ENCODE measurements around the gene HMCN1.
"Not testable (repeated sequence)": the region's sequence is repeated elsewhere in the genome, so short reads cannot be mapped to it uniquely, and the experiment has no call there.

The HMCN1 gene

DNA sequence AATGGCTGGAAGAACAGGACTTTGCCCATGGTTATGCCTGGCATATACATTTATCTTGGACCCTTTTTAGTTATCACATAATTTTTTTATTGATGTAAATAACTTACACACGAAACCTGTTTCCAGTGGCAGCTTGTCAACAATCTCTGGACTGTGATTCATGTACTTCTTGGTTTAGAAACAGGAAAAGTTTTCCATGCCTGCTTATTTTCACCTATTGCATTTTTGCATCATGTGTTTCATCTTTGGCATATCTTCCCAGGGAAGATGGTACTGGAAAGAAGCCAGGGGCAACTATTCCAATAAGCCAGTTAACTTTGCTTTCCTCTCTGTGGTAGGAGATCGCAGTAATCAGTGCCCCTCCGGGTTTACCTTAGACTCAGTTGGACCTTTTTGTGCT lies 430.6 kb downstream of the HMCN1 start:
- no peak for ATAC-seq

DNA sequence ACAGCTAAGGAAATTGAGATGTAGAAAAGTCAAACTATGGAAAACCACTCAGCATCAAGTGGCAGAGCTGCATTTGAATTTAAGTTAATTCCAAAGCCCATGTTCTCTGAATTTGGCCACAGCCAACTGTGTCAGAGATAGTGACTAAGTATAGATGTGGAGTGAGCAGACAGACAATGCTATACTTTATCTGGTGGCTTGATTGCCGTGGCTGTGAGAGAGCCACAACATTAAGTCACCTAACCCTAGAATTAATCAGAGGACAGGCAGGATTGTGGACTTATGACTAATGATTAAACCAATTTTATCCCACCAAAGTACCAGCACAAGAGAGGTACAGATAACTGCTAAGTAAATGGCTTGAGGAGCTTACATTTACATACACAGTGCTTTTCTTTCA lies 431.1 kb downstream of the HMCN1 start:
- ATAC-seq: no peak

DNA sequence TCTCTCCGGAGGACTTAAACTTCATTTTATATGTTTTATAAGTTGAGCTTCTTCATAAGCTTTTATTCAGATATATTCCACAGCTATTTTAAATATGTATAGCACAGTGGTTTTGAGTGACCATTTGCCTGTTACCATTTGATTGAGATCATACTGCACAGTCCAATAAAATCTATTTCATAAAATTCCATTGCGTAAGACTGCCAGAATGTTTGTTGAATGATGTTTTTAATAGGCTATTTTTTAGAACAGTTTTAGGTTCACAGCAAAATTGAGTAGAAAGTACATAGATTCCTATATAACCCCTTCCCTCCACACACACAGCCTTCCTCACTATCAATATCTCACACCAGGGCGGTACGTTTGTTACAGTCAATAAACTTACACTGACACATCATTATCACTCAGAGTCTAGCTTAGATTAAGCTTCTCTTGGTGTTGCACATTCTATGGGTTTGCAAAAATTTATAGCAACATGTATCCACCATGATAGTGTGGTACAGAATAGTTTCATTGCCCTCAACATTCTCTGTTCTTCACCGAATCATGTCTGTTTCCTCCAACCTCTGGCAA lies 433.0 kb downstream of the HMCN1 start:
- ATAC-seq: no peak

DNA sequence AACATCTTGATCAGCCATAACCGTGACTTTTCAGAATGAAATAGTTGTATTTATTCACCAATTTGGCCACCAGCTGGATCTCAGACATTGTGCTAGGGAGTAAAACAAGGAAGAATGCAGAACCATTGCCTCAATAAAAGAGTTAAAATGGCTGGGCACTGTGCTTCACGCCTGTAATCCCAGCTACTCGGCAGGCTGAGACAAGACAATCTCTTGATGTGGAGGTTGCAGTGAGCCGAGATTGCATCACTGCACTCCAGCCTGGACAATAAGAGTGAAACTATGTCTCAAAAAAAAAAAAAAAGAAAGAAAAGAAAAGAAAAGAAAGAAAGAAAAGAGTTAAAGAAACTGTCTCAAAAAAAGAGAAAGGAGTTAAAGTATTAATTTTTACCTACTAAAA lies 441.4 kb downstream of the HMCN1 start:
- no peak for ATAC-seq

DNA sequence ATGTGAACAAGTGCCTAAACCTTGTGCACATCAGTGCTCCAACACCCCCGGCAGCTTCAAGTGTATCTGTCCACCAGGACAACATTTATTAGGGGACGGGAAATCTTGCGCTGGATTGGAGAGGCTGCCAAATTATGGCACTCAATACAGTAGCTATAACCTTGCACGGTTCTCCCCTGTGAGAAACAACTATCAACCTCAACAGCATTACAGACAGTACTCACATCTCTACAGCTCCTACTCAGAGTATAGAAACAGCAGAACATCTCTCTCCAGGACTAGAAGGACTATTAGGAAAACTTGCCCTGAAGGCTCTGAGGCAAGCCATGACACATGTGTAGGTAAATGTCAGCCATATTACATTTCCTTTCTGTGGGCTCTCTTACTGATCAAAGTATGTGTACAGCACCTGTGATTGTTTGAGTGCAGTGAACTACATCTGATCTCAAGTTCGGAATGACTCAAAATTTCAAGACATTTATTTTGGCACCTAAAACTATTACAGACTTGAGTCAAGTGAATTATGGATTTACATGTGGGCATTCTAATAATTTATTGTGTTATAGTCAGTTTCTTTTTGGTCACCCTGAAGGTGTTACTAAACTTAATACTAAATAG lies 444.3 kb downstream of the HMCN1 start:
- ATAC-seq: no peak

DNA sequence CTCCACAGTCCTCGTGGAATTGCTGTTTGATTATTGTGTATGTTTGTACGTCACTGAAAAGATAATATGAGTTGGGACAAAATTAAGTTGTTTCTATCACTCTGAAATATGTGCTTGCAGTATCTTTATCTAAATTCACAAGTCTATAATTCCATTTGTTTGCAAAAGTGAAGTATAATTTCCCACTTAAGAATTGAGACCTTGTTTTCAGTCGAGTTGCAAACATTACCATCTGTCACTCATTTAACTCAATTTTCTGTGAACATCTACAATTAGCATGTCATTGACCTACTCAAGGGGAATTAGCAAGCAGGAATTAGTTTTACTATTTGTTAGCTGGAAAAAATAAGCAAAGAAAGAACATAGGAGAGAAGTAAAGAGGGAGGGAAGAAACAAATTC lies 445.0 kb downstream of the HMCN1 start:
- ATAC-seq: no peak

DNA sequence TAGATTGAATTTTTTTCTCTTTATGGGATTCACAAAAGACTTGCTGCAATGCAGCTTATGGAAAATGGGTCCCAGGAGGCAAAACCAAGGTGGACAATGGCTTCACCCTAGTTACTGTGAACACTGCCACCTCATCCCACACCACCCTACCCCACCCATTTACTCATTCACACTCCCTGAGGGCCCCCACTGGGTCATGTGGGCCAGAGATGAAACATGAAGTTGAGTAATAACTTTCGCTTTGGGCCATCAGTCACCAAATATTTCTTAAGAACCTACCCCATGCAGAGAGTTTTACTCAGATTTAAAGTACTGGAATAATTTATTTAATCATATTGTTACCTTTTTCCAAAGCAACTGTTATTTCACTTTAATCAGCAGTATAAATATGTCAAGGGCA lies 449.0 kb downstream of the HMCN1 start:
- peak; percentile 80 to 85 for ATAC-seq

DNA sequence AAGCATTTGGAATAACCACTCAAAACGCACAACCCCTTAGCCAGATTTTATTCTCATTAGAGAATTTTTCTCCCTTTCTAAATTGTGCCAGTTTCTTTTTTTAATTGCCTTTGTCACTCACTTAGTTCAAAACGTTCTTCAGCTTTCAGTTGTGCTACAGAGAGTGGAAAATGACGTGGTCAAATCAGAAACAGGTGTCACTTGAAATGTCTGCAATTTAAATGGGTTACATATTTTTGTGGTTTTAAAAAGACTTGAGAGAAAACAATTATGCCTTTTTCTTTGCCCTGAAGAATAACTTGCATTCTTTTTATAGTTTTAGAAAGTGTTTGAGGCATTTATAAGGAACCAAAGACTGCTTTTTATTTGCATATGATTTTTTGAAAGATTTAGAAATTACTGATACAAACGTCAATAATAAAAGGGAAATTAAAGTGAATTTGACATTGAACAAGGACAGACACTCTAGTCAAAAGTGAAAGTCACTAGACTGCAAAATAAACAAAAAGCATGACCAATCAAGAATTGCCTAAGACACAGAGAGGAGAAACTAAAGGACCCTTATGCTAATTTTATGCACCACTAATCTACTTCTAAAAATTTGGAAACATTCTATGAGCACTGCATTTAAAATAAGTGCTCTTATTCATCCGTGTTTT lies 449.9 kb downstream of the HMCN1 start:
- ATAC-seq: peak in 1 of 2 donors; percentile 18

DNA sequence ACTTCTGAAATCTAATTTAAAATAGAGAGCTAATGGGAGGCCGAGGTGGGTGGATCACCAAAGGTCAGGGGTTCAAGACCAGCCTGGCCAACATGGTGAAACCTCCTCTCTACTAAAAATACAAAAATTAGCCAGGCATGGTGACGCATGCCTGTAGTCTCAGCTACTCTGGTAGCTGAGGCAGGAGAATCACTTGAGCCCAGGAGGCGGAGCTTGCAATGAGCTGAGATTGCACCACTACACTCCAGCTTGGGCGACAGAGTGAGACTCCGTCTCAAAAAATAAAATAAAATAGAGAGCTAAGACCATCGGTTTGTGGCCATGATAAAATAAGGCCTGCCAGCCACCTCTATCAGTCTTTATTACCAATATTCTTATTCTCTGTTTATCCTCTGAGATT lies 452.1 kb downstream of the HMCN1 start:
- ATAC-seq: not testable (repeated sequence)

DNA sequence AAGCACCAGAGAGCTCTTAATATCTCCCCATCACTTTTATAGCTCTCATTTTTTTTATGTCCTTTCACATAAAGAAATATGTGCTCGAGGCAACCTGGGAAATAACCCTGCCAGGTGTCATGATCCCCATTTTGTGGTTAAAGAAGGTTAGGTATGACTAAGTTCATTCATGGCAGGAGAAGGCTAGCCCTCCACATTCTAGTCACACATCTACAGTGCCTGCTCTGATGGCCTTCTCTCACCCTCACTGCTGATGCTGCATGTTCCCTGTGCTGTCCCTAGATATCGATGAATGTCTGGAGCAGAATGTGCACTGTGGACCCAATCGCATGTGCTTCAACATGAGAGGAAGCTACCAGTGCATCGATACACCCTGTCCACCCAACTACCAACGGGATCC lies 453.4 kb downstream of the HMCN1 start:
- peak in 1 of 2 donors; percentile 34 for ATAC-seq

DNA sequence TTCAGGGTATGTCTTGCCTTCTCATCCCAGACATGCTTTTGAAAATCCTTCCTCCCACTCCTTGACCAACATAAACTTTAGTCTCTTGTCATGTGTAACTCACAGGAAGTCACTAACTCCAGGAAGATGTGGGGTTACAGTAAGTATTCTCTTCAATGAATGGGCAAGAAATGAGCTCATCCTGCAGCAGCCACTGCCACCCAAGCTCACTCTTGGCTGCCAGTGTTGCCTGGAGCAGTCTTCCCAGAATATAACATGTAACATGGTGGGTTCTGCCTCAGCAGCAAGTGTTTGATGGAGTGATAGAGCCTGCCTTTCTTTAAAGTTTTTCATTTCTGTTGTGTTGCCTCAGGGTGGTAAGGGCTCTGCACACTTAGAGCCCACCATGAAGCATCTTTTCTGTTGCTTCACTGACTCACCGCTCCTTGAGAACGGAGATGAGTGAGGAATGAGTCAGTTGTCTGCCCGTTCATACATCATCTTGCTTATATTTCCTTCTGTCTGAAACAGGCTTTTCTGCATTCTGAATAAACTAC lies 453.9 kb downstream of the HMCN1 start:
- ATAC-seq: peak; percentile 48 to 52

DNA sequence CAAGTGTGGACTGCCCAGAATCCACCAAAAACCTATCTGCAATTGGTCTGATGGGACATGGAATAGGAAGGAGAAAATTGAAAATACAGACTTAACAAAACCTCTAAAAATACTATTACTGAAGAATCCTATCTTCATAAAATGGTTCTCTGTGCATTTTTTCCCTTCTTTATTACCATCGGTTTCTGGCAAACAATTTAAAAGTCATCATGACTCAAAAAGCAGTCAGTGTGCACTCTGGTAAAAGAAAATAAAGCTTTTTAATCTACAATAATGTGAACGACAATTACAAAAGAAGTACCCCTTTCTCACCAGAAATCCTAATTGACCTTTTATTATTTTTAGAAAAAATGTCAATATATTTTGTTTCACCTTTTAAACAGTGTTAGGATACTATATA lies 454.5 kb downstream of the HMCN1 start:
- ATAC-seq: no peak

DNA sequence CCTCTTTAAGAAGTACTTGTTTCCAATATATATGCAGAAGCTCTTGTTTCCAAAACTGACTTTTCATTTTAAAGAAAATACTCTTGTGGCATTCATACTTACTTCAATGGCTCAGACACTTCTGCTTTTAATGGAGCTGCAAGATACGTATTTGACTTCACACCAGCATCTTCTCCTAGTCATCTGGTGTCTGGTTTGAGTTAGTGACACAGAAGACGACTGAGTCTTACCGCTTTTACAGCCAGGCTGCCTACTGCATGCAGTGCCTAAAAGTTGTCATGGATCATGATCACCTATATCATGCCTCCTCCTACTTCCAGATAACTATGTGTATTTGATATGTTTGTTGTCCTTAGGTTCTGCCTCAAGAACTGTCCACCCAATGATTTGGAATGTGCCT lies 455.0 kb downstream of the HMCN1 start:
- ATAC-seq: no peak

DNA sequence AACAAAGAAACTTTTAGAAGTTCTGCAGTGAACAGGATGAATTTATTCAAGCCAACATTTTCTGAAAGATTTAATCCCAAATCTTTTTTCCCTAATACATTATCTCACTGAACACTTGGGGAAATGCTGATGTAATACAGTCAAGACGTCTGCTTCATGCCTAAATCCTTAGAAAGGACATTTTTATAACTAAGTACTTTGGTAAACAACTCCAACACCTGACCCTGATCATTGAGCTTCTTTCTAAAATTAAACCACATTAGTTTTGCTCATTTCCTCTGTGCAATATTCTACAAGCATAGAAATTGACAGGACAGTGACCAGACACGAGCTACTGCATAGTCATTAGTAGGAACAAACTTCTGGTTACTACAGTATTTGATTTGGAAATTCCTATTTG lies 457.3 kb downstream of the HMCN1 start:
- ATAC-seq: no peak

DNA sequence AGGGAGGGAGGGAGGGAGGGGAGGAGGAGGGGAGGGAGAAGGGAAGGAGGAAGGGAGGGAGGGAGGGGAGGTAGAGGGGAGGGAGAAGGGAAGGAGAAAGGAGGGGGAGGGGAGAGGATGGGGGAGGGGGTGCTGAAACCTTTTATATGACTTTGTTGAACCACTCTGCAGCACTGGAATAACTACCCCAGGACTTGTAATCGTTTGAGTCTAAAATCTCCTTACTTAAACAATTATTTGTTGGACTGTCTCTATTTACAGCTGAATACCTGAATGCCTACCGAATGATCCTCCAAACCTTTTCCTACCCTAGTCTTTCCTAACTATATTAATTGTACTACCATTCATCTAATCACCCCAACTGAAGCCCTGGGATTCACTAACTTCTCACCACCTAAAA lies 459.0 kb downstream of the HMCN1 start:
- ATAC-seq: no peak

DNA sequence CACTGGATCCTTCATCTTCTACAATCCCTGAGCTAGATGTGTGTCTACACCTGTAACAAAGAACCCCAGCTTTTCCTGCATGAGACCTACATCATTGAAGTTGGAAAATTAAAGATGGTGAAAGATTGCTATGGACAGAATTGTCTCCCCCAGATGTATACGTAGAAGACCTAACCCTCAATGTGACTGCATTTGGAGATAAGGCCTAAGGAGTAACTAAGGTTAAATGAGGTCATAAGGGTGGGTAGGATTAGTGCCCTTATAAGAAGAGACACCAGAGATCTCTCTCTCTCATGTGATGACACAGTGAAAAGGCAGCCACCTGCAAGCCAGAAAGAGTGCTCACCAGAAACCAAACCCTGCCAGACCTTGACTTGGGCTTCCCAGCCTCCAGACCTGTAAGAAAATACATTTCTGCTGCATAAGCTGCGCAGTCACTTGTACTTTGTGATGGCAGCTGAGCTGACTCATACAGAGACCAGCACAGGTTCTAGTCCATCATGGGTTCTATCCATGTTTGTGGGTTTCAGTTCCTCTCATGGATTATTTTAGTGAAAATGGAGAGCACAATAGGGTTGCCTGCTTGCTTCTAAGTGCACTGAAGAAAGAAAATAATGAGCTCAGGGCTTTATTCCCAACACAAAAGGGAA lies 460.0 kb downstream of the HMCN1 start:
- ATAC-seq: no peak

DNA sequence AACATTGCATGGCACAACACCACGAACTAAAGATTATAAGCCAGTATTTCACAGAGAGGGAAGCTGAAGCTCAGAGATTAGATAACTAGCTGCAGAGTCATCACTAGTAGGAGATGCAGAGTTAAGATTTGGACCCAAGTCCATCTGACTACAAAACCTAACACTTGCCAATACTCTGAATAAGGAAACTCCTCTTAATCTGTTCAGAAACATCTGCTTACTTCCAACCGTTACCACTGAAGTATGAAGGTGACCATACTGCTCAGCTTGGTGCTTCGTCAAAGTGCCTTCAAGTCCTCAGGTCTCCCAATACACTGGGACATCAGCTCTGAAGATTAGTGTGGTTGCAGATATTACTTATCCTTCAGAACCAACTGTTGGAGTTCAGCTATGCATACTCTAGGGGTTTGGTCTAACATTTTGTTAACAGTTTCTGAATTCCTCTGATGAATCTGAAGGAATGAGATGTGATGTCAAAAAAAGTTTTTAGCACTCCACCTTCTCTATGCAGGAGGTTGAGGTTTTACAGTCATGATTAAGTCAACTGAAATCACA lies 461.3 kb downstream of the HMCN1 start:
- ATAC-seq: no peak

DNA sequence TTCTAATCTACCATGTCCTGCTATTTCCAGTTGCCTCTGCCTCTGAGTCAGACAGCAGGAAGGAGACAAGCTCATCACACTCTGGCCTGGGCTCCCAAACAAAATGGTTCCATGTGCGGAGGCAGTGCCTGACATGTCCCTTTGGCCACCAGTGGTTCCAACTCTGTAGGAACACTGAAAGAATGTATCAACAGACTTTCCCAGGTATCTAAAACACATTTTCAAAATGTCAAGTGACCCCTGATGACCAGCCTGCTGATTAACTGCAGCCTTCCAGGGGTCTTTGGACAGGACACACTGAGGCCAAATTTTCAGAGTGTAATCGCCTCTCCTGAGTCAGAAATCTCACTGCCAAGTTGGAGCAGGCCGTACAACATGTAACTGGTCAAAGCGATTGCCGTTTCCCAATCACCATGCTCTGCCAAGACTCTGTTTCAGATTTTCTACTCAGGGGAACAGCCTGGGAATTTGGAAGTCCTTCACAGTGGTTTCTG lies 468.1 kb downstream of the HMCN1 start:
- no peak for ATAC-seq

DNA sequence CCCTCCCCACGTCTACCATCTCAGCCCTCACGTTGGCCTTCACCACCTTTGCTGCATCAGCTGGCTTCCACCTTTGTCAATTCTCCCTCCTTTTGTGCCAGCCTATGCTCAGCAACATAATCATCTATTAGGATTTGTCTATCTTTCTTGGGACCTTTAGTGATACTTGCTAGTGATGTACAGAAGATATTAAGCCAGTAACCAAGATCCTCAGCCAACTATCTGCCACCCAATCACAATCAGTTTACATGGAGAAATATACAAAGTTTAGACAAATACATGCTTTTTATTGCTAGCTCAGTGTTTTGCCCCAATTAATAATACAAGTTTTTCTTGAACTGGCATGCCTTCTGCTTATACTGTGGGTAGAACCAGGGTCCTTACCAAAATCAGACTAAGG lies 468.6 kb downstream of the HMCN1 start:
- no peak for ATAC-seq

DNA sequence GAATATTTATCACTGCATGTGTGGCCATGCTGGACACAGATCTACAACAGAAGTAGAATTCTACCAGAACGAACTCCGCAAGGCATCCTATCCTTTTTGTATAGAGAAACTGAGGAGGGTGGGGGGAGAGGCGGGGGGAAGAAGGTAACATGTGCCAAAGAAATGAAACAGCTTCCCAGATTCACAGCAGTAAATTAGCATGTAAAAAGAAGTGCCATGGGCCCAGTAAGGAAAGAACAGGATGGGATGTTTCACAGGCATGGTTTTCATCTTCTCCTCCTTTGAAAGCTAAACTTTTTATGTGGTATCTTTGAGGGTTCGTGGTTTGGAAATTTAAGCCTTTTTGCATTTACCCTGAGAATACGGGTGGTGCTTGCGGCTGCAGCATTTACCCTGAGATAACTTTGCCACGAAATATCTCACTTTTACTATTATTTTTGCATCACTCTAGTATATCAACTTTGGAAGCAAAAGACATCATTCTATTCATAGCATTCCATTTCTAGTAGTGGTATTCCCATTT lies 471.9 kb downstream of the HMCN1 start:
- no peak for ATAC-seq

DNA sequence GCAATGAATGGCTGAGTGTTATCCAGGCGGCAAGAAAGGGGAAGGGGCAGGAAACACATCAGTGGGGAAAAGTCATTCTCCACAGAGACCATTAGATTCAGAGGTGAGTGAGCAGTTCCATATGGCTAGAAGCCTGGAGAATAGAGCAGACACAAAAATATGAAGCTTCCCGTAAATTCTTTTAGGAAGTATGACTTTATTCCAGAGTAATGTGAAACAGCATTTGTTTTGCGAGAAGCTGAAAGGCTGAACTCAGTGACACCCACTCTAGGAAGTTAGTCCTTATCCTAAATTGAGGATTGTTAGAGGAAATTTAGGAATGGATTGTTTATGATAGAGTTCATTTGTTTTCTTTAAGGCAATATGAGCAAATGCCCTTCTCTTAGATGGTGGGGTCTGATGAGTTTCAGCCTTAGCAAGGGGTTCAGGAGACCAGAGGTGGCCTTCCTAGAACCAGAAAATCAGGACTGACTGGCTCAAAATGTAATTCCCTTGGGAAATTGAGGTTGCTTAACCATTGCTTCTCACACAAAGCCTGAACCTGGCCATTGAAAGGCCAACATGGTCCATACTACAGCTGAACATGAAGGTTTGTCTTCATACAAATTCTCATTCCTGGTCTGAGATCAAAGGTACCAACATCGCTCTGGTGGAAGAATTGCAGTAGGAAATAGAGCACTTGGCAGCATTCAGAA lies 473.3 kb downstream of the HMCN1 start:
- no peak for ATAC-seq

DNA sequence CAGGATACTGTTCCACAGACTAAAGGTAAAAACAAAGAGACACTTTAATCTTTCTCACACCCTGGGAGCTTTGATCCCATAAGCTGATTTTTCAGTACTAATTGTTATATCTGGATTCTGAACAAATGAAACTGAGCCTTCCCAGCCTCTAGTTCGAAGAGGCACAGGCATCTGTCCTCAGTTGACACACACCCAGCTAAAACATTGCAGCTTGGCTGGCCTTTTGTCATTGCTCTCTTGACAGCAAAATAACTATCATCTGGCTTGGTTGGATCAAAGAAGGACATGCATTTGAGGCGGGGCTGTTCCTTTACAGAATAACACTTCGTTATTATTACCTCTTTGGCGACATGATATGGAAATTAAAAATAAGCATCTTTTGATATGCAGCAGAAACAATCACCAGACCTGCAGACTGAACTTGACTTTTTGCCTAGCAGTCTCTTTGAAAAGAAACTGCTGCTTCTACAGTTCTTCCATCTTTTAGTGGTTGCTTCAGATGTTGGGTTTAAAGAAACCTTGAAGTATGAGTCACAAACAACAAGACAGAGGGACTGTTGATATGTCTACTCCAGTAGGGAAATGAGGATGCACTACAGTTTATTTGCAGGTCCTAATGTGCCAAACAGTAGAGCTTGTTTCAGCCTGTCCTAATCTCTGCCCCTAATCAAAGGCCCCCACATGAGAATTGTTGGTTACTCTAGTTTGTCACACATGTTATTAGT lies 474.4 kb downstream of the HMCN1 start:
- no peak for ATAC-seq
